ENCODE results near the gene NCOA6.

DNA sequence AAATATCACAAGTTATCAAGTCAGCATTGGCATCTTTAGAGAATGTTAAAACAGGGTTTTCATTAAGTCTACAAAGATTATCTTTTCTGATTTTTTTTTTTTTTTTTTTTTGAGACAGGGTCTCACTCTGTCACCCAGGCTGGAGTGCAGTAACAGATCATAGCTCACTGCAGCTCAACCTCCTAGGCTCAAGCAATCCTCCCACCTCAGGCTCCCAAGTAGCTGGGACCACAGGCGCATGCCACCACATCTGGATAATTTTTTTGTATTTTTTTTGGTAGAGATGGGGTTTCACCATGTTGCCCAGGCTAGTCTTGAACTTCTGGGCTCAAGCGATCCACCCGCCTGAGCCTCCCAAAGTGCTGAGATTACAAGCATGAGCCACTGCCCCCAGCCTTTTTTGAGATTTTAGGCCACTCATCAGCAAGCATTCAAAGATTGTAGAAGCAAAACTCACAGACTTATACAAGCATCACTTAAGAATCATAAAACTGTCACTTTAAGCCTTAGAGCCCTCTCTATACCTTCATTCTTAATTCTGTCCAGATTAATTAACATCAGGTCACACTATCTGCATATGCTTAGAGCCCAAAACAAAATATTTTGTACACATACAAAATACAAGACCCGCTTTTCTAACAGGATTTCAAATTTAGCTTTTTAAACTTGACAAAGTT is 32.6 kb downstream of the NCOA6 start:
- TF ChIP-seq, protein P1, sequence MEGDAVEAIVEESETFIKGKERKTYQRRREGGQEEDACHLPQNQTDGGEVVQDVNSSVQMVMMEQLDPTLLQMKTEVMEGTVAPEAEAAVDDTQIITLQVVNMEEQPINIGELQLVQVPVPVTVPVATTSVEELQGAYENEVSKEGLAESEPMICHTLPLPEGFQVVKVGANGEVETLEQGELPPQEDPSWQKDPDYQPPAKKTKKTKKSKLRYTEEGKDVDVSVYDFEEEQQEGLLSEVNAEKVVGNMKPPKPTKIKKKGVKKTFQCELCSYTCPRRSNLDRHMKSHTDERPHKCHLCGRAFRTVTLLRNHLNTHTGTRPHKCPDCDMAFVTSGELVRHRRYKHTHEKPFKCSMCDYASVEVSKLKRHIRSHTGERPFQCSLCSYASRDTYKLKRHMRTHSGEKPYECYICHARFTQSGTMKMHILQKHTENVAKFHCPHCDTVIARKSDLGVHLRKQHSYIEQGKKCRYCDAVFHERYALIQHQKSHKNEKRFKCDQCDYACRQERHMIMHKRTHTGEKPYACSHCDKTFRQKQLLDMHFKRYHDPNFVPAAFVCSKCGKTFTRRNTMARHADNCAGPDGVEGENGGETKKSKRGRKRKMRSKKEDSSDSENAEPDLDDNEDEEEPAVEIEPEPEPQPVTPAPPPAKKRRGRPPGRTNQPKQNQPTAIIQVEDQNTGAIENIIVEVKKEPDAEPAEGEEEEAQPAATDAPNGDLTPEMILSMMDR (IDR thresholded peaks at IDR 0.05), result no peak
- TF ChIP-seq POLR2A (IDR thresholded peaks at IDR 0.05), result no peak
